Stimulated activated CD4-positive, alpha-beta T cell treated with anti-CD3 and anti-CD28 coated beads, Interleukin-1b, Interleukin-23, amount 100 ng/mL, for 1 hour (primary cell): ENCODE data around the gene SACS.
"Not testable (repeated sequence)": the region's sequence is repeated elsewhere in the genome, so short reads cannot be mapped to it uniquely, and the experiment has no call there.

Experiments used
- DNase-seq, 2 donors: peaks; one replicate each; pipeline ENCODE4 v3.0.0-alpha.2; 2020; ENCODE audit warnings: low read depth in 2 of 2

Gene SACS

GRCh38 chr13:23418776-23419683 is 14.5 kb downstream of the SACS start:
- DNase-seq: no peak

- DNase-seq: no peak
Observed at GRCh38 chr13:23414682-23415081, 18.8 kb downstream of the SACS start.

DNA sequence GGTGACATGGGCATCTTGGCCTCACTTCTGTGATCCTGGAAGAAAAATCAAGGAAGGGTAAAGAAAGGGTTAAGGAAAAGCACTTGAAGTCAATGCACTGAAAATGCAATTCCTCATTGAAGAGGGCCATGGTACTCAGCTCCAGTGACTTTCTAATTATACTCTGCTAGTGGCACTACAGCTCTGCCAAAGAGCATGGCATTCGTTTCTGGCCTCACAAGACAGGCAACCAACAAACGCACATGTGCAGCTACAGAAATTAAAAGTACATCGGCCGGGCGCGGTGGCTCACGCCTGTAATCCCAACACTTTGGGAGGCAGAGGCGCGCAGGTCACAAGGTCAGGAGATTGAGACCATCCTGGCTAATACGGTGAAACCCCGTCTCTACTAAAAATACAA is 21.8 kb downstream of the SACS start:
- DNase-seq: no peak

GRCh38 chr13:23411220-23411619 is 22.3 kb downstream of the SACS start:
- no peak for DNase-seq

DNA sequence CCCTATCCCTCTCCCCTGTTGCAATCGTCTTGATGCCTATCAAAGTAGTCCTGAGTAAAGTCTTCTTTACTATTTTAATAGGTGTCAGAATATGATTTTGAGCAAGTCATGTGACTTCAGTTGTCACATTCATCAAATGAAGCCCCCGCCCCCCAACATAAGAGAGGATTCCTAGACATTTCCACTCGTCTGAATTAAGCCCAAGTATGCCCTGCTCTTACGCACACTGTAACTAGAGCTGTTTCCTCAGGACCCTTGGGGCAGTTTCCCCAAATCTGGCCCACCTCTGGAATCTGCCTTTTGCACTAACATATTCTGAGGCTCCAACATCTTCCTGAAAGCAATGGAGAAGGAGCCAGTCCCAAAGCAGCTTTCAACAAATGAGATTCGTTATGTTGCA is 25.5 kb downstream of the SACS start:
- no peak for DNase-seq

DNA sequence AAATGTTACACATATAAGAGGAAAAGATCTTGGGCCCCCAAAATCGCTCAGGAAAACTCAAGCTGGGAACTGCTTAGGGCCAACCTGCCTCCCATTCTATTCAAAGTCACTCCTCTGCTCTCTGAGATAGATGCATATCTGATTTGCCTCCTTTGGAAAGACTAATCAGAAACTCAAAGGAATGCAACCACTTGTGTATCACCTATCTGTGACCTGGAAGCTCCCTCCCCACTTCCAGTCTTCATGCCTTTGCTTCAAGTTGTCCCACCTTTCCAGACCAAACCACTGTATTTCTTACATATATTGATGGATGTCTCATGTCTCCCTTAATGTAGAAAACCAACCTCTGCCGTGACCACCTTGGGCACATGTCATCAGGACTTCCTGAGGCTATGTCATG is 32.3 kb downstream of the SACS start:
- DNase-seq: not testable (repeated sequence)

- DNase-seq: no peak
Observed at GRCh38 chr13:23399347-23399746, 34.2 kb downstream of the SACS start.

DNA sequence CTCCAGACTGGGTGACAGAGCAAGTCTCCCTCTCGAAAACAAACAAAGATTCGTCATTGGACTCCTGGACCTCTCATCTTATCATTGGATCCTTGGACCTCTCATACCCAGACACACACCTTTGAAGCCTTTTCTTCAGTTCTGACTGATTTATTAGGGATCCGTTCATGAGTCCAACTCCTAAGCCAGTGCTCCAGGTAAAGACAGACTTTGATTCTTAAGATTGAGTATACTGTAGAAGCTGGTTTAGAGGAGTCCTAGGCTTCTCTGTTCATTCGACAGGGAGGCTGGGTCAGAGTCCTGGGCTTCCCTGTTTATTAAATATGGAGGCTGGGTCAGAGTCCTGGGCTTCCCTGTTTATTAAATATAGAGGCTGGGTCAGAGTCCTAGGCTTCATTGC is 38.7 kb downstream of the SACS start:
- no peak for DNase-seq

GRCh38 chr13:23392925-23393645 is 40.4 kb downstream of the SACS start:
- no peak for DNase-seq

- DNase-seq: no peak
Observed at GRCh38 chr13:23392313-23392712, 41.2 kb downstream of the SACS start.

GRCh38 chr13:23391752-23392151 is 41.8 kb downstream of the SACS start:
- DNase-seq: no peak

- DNase-seq: no peak
Observed at GRCh38 chr13:23386533-23386932, 47.0 kb downstream of the SACS start.

DNA sequence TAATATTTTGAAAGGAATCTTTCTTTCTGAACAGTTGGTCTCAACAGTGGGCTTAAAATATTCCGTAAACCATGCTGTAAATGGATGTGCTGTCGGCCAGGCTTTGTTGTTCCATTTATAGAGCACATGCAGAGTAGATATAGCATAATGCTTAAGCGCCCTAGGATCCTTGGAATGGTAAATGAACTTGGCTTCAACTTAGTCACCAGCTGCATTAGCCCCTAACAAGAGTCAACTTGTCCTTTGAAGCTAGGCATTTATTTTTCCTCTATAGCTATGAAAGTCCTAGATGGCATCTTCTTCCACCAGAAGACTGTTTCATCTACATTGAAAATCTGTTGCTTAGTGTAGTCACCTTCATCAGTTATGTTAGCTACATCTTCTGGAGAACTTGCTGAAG is 47.6 kb downstream of the SACS start:
- no peak for DNase-seq

DNA sequence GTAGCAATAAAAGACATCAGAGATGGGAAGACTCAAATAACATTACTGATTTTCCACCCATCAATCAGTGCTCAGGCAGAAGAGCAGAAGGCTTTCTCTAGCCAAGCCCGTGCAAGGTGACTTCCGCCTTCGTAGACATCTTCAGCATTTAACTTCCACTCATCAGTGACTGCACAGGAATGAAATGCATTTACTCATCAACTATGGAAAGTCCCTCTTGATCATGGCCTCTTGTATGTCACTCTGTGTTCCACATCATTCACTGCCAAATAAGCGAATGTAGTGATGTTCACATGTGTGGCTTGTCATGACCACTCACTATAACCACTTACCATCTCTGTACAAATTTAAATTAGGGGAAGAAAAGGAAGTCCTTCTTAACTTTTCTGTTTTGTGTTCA is 49.4 kb downstream of the SACS start:
- DNase-seq: no peak

GRCh38 chr13:23383151-23383550 is 50.4 kb downstream of the SACS start:
- no peak for DNase-seq

- no peak for DNase-seq
Observed at GRCh38 chr13:23381866-23382265, 51.6 kb downstream of the SACS start.

GRCh38 chr13:23380534-23380933 is 53.0 kb downstream of the SACS start:
- no peak for DNase-seq

GRCh38 chr13:23377983-23378632 is 55.4 kb downstream of the SACS start:
- peak in 1 of 2 donors; percentile 23 for DNase-seq

- no peak for DNase-seq
Observed at GRCh38 chr13:23377579-23377978, 55.9 kb downstream of the SACS start.

DNA sequence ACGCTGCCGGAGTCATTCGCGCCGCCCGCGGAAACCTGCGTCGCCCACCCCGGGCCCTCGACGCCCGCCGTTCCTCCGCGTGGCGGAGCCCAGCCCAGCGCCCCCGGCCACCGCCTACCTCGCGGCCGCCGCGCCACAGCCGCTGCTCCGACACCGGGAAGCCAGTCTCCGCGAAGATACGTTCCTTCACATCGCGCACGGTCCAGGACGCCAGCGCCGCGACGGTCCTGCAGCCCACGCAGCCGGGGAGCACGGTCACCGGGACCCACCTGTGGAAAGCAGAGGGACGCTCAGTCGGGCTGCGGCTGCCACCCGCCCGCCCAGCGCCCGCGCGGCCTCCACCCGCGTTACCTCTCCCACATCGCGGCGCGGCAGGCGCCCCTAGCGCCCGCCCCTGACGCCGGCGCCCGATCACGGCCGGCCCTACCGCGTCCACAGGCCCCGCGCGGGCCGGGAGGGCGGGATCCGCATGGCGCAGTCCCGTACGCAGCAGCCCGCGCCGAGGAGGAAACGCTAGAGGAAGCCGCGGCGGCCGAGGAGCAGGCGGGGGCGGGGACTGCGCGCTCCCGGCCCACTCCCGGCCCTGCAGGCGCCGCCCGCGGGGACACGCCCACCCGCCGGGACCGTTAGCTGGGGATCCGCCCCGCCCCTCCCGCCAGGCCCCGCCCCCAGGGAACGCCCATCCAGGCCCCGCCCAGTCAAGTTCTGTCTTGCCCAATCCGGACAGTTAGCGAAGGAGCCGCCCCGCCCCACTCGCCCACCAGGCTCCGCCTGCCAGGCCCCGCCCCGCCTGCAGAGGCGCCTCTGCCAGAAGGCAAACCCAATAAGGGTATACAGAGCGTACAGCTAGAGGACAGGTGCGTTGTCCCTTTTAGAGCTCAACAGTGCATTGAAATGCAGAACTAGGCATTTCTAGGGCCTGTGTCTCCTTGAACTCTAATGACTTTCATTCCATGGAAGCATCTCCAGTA is 58.2 kb downstream of the SACS start:
- peak; percentile 94 to 99 for DNase-seq

GRCh38 chr13:23372264-23372906 is 61.1 kb downstream of the SACS start:
- DNase-seq: no peak
